Superior temporal gyrus (tissue), 1 donor: ENCODE results near the gene MIPEP.

Experiments used
- DNase-seq: peaks from one replicate; pipeline ENCODE4 v3.0.0-alpha.2; 2016; ENCODE audit errors: extremely low spot score

MIPEP gene

DNA sequence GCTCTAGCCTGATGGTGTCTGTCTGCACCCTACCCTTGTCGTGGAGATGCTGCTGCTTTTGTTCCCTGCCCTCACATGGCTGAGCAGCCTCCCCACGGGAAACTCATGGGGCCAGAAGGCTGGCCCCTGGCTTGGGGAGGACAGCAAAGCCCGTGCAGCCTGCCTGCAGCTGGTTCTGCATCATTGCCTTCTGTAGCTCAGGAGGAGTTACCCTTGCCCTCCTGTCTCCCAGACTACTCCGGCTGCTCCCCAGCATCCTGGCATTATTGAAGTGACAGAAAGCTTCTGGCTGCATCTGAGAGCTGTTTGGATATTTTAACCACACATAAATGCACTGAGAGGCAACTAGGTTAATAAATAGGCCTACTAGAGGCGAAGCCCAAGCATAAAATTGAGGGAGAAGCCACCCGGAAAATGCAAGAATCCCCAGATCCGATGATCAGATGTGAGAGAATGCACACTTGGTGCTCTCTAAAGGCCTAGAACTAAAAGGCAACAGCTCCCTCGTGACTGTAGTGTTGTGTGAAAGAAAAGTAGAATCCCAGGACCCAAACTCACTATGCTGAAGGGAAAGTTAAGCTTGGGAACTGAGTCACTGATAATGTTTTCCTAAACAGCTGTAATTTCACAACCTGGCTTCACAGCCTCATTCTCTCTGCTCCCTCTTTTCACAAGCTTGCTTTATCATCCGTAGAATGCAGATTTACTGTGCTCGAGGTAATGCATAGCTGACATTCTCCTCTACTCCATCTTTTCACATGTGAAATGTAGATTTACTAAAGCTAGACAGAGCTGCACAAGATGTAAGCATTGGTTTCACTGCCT lies 208.1 kb downstream of the MIPEP start:
- no peak for DNase-seq
